ENCODE data around the gene ZDHHC14.
"Not testable (repeated sequence)": the region's sequence is repeated elsewhere in the genome, so short reads cannot be mapped to it uniquely, and the experiment has no call there.

The ZDHHC14 gene

GRCh38 chr6:157715728-157716164 lies 334.8 kb downstream of the ZDHHC14 start:
- DNase-seq (ENCODE audit: low read depth in 2 of 2), result no peak

GRCh38 chr6:157716251-157716995 lies 335.4 kb downstream of the ZDHHC14 start:
- DNase-seq (ENCODE audit: low read depth in 2 of 2), result no peak

GRCh38 chr6:157717340-157717748 lies 336.4 kb downstream of the ZDHHC14 start:
- DNase-seq (ENCODE audit: low read depth in 2 of 2), result no peak

- no peak for DNase-seq (ENCODE audit: low read depth in 2 of 2)
These were observed 337.7 kb downstream of the ZDHHC14 start for GRCh38 chr6:157718503-157719187.

- not testable (repeated sequence) for DNase-seq (ENCODE audit: low read depth in 2 of 2)
These were observed 340.0 kb downstream of the ZDHHC14 start for GRCh38 chr6:157720964-157721363.

- DNase-seq (ENCODE audit: low read depth in 2 of 2), result no peak
These were observed 340.4 kb downstream of the ZDHHC14 start for GRCh38 chr6:157721426-157721825.

GRCh38 chr6:157721830-157722229 lies 340.8 kb downstream of the ZDHHC14 start:
- DNase-seq (ENCODE audit: low read depth in 2 of 2), result no peak

- no peak for DNase-seq (ENCODE audit: low read depth in 2 of 2)
These were observed 342.4 kb downstream of the ZDHHC14 start for GRCh38 chr6:157723376-157723775.

- DNase-seq (ENCODE audit: low read depth in 2 of 2), result no peak
These were observed 343.3 kb downstream of the ZDHHC14 start for GRCh38 chr6:157724138-157724820.

GRCh38 chr6:157724960-157725741 lies 344.2 kb downstream of the ZDHHC14 start:
- no peak for DNase-seq (ENCODE audit: low read depth in 2 of 2)

- DNase-seq (ENCODE audit: low read depth in 2 of 2), result no peak
These were observed 344.8 kb downstream of the ZDHHC14 start for GRCh38 chr6:157725836-157726235.

- DNase-seq (ENCODE audit: low read depth in 2 of 2), result no peak
These were observed 346.1 kb downstream of the ZDHHC14 start for GRCh38 chr6:157726892-157727628.

All from stimulated activated CD4-positive, alpha-beta T cell treated with anti-CD3 and anti-CD28 coated beads, Interleukin-12 subunit alpha, Interleukin-12 subunit beta, amount 100 ng/mL, for 24 hours (primary cell).